ENCODE measurements around the gene RCHY1.
"Not testable (repeated sequence)": the region's sequence is repeated elsewhere in the genome, so short reads cannot be mapped to it uniquely, and the experiment has no call there.

The RCHY1 gene

DNA sequence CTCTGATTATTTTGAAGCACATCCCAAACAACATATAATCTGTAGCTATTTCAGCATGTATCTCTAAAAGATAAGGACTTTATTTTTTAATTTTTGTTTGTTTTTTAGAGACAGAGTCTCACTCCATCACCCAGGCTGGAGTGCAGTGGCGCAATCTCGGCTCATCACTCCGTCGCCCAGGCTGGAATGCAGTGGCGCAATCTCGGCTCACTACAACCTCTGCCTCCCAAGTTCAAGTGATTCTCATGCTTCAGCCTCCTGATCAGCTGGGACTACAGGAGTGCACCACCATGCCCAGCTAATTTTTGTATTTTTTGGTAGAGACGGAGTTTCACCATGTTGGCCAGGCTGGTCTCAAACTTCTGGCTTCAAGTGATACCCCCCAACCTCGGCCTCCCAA, 30.0 kb upstream of the RCHY1 start:
- not testable (repeated sequence) for H3K27me3 ChIP-seq (ENCODE audit: control insufficient read depth in 5 of 5, insufficient read depth in 4 of 5, low read length in 5 of 5); H3K27ac ChIP-seq (ENCODE audit: low read depth, low read length); H3K9me3 ChIP-seq (ENCODE audit: control insufficient read depth in 5 of 5, low read length in 5 of 5); H3K4me1 ChIP-seq (ENCODE audit: control insufficient read depth in 5 of 5, insufficient read depth in 5 of 5, low read length in 5 of 5); H3K4me3 ChIP-seq (ENCODE audit: low read depth in 1 of 5, low read length in 5 of 5); H3K9ac ChIP-seq (ENCODE audit: low read length in 5 of 5)
- H3K36me3 ChIP-seq (ENCODE audit: control insufficient read depth in 5 of 5, insufficient read depth in 5 of 5, low read length in 5 of 5), result peaks cover 13 to 19% (median 16%) of the 10 kb centered on the region in 5 donors

- Histone ChIP-seq H3K4me1 (ENCODE audit: control insufficient read depth in 5 of 5, insufficient read depth in 5 of 5, low read length in 5 of 5) (peaks cover 0 to 1% (median under 1%) of the 10 kb centered on the region in 5 donors), H3K27ac (ENCODE audit: low read depth, low read length) (no peak overlapping the region), H3K36me3 (ENCODE audit: control insufficient read depth in 5 of 5, insufficient read depth in 5 of 5, low read length in 5 of 5) (peaks cover 13 to 23% (median 16%) of the 10 kb centered on the region in 5 donors), H3K9me3 (ENCODE audit: control insufficient read depth in 5 of 5, low read length in 5 of 5) (peaks cover 0 to 3% (median 0%) of the 10 kb centered on the region in 5 donors), H3K4me3 (ENCODE audit: low read depth in 1 of 5, low read length in 5 of 5) (no peak overlapping the region), H3K9ac (ENCODE audit: low read length in 5 of 5) (no peak overlapping the region), H3K27me3 (ENCODE audit: control insufficient read depth in 5 of 5, insufficient read depth in 4 of 5, low read length in 5 of 5) (no peaks in the 10 kb centered on the region)
Measured at GRCh38 chr4:75542824-75543223, 28.6 kb upstream of the RCHY1 start.

GRCh38 chr4:75537308-75537707, 23.1 kb upstream of the RCHY1 start:
- not testable (repeated sequence) for H3K4me1 ChIP-seq (ENCODE audit: control insufficient read depth in 5 of 5, insufficient read depth in 5 of 5, low read length in 5 of 5); H3K9me3 ChIP-seq (ENCODE audit: control insufficient read depth in 5 of 5, low read length in 5 of 5); H3K27me3 ChIP-seq (ENCODE audit: control insufficient read depth in 5 of 5, insufficient read depth in 4 of 5, low read length in 5 of 5); H3K9ac ChIP-seq (ENCODE audit: low read length in 5 of 5); H3K4me3 ChIP-seq (ENCODE audit: low read depth in 1 of 5, low read length in 5 of 5); H3K27ac ChIP-seq (ENCODE audit: low read depth, low read length)
- H3K36me3 ChIP-seq (ENCODE audit: control insufficient read depth in 5 of 5, insufficient read depth in 5 of 5, low read length in 5 of 5), result peaks cover 6 to 16% (median 9%) of the 10 kb centered on the region in 5 donors

DNA sequence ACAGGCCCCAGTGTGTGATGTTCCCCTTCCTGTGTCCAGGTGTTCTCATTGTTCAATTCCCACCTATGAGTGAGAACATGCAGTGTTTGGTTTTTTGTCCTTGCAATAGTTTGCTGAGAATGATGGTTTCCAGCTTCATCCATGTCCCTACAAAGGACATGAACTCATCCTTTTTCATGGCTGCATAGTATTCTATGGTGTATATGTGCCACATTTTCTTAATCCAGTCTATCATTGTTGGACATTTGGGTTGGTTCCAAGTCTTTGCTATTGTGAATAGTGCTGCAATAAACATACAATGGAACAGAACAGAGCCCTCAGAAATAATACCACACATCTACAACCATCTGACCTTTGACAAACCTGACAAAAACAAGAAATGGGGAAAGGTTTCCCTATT, 19.7 kb upstream of the RCHY1 start:
- H3K36me3 ChIP-seq (ENCODE audit: control insufficient read depth in 5 of 5, insufficient read depth in 5 of 5, low read length in 5 of 5), result peaks cover 21 to 34% (median 25%) of the 10 kb centered on the region in 5 donors
- H3K27me3 ChIP-seq (ENCODE audit: control insufficient read depth in 5 of 5, insufficient read depth in 4 of 5, low read length in 5 of 5); H3K9ac ChIP-seq (ENCODE audit: low read length in 5 of 5); H3K9me3 ChIP-seq (ENCODE audit: control insufficient read depth in 5 of 5, low read length in 5 of 5); H3K4me1 ChIP-seq (ENCODE audit: control insufficient read depth in 5 of 5, insufficient read depth in 5 of 5, low read length in 5 of 5); H3K4me3 ChIP-seq (ENCODE audit: low read depth in 1 of 5, low read length in 5 of 5); H3K27ac ChIP-seq (ENCODE audit: low read depth, low read length): not testable (repeated sequence)

DNA sequence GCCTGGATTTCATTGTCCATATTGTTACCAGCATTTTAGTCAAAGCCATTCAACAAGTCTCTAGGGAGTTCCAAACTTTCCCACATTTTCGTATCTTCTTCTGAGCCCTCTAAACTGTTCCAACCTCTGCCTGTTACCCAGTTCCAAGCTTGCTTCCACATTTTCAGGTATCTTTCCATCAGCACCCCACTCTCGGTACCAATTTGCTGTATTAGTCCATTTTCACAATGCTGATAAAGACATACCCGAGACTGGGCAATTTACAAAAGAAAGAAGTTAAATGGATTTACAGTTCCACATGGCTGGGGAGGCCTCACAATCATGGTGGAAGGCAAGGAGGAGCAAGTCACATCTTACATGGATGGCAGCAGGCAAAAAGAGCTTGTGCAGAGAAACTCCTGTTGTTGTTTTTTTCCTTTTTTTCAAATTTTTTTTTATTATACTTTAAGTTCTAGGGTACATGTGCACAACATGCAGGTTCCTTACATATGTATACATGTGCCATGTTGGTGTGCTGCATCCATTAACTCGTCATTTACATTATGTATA, 19.2 kb upstream of the RCHY1 start:
- H3K27me3 ChIP-seq (ENCODE audit: control insufficient read depth in 5 of 5, insufficient read depth in 4 of 5, low read length in 5 of 5); H3K9me3 ChIP-seq (ENCODE audit: control insufficient read depth in 5 of 5, low read length in 5 of 5); H3K27ac ChIP-seq (ENCODE audit: low read depth, low read length); H3K9ac ChIP-seq (ENCODE audit: low read length in 5 of 5); H3K4me1 ChIP-seq (ENCODE audit: control insufficient read depth in 5 of 5, insufficient read depth in 5 of 5, low read length in 5 of 5); H3K4me3 ChIP-seq (ENCODE audit: low read depth in 1 of 5, low read length in 5 of 5): not testable (repeated sequence)
- peaks cover 19 to 34% (median 25%) of the 10 kb centered on the region in 5 donors for H3K36me3 ChIP-seq (ENCODE audit: control insufficient read depth in 5 of 5, insufficient read depth in 5 of 5, low read length in 5 of 5)

GRCh38 chr4:75531536-75532143, 17.4 kb upstream of the RCHY1 start:
- not testable (repeated sequence) for H3K27ac ChIP-seq (ENCODE audit: low read depth, low read length); H3K9me3 ChIP-seq (ENCODE audit: control insufficient read depth in 5 of 5, low read length in 5 of 5); H3K4me1 ChIP-seq (ENCODE audit: control insufficient read depth in 5 of 5, insufficient read depth in 5 of 5, low read length in 5 of 5); H3K4me3 ChIP-seq (ENCODE audit: low read depth in 1 of 5, low read length in 5 of 5); H3K9ac ChIP-seq (ENCODE audit: low read length in 5 of 5); H3K27me3 ChIP-seq (ENCODE audit: control insufficient read depth in 5 of 5, insufficient read depth in 4 of 5, low read length in 5 of 5)
- H3K36me3 ChIP-seq (ENCODE audit: control insufficient read depth in 5 of 5, insufficient read depth in 5 of 5, low read length in 5 of 5), result peaks cover 36 to 51% (median 40%) of the 10 kb centered on the region in 5 donors

DNA sequence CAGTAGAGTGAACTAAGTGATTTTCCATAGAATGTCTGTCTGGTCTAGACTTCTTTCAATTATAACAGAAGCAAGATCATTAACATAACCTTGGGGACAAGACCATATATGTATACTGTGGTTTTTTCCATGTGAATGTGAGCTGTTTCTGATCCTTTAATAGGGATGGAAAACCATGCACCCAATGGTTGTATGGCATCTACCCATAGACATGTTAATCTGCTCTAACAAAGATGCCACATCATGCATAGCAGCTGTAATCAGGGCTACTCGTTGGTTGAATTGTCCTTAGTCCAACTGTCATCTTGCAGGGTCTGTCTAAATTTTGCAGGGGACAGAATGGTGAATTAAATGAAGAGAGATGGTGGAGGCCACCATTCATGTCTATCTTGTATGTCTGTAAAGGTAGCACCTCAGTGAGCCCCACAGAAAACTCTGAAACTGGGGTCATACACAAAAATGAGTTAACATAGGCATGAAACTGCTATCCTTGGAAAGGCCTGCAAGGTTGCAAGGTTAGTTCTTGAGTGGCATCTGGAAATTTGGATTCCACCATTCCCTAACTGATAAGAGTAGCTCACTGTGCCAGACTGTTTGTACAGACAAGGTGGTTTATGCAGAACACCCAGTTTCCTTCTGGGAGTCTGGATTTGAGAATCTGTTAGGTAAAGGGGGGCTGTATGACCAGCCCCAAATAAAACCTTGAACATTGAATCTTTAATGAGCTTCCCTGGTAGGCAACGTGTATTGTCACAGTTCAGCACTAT, 16.5 kb upstream of the RCHY1 start:
- no peak overlapping the region for H3K4me3 ChIP-seq (ENCODE audit: low read depth in 1 of 5, low read length in 5 of 5)
- H3K36me3 ChIP-seq (ENCODE audit: control insufficient read depth in 5 of 5, insufficient read depth in 5 of 5, low read length in 5 of 5), result peaks cover 45 to 58% (median 46%) of the 10 kb centered on the region in 5 donors

DNA sequence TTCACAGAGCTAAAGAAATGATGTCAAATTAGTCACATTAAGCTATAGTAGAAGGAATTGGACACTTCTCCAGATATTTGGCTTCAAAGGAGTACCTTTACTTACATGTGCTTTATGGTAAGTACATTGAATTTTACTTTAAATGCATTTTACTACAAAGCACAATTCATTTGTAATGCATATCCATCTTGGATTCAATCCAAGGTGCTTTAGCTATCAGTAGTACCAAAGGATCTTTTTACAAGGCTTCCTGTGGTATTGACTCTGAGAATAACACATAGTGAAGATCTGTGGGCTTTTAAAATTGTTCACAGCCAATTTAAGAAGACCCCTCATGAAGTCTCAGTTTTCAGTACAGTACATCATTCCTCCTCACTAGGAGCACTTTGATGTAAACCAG, 13.3 kb upstream of the RCHY1 start:
- no peak overlapping the region for H3K9ac ChIP-seq (ENCODE audit: low read length in 5 of 5)
- peaks cover 52 to 70% (median 56%) of the 10 kb centered on the region in 5 donors for H3K36me3 ChIP-seq (ENCODE audit: control insufficient read depth in 5 of 5, insufficient read depth in 5 of 5, low read length in 5 of 5)
- H3K4me3 ChIP-seq (ENCODE audit: low read depth in 1 of 5, low read length in 5 of 5), result no peak overlapping the region
- peaks cover 0 to 4% (median 0%) of the 10 kb centered on the region in 5 donors for H3K9me3 ChIP-seq (ENCODE audit: control insufficient read depth in 5 of 5, low read length in 5 of 5)
- H3K27ac ChIP-seq (ENCODE audit: low read depth, low read length), result no peak overlapping the region
- H3K27me3 ChIP-seq (ENCODE audit: control insufficient read depth in 5 of 5, insufficient read depth in 4 of 5, low read length in 5 of 5), result no peaks in the 10 kb centered on the region
- no peaks in the 10 kb centered on the region for H3K4me1 ChIP-seq (ENCODE audit: control insufficient read depth in 5 of 5, insufficient read depth in 5 of 5, low read length in 5 of 5)

More for the DNA sequence above, 16.5 kb upstream of the RCHY1 start:
- no peaks in the 10 kb centered on the region for H3K27me3 ChIP-seq (ENCODE audit: control insufficient read depth in 5 of 5, insufficient read depth in 4 of 5, low read length in 5 of 5)
- H3K9ac ChIP-seq (ENCODE audit: low read length in 5 of 5), result no peak overlapping the region
- no peaks in the 10 kb centered on the region for H3K4me1 ChIP-seq (ENCODE audit: control insufficient read depth in 5 of 5, insufficient read depth in 5 of 5, low read length in 5 of 5)
- H3K9me3 ChIP-seq (ENCODE audit: control insufficient read depth in 5 of 5, low read length in 5 of 5), result peaks cover 0 to 4% (median 0%) of the 10 kb centered on the region in 5 donors
- H3K27ac ChIP-seq (ENCODE audit: low read depth, low read length), result no peak overlapping the region

GRCh38 chr4:75525910-75526309, 11.7 kb upstream of the RCHY1 start:
- Histone ChIP-seq H3K9ac (ENCODE audit: low read length in 5 of 5) (no peak overlapping the region), H3K4me1 (ENCODE audit: control insufficient read depth in 5 of 5, insufficient read depth in 5 of 5, low read length in 5 of 5) (no peaks in the 10 kb centered on the region), H3K9me3 (ENCODE audit: control insufficient read depth in 5 of 5, low read length in 5 of 5) (no peaks in the 10 kb centered on the region), H3K4me3 (ENCODE audit: low read depth in 1 of 5, low read length in 5 of 5) (no peak overlapping the region), H3K27me3 (ENCODE audit: control insufficient read depth in 5 of 5, insufficient read depth in 4 of 5, low read length in 5 of 5) (no peaks in the 10 kb centered on the region), H3K27ac (ENCODE audit: low read depth, low read length) (no peak overlapping the region), H3K36me3 (ENCODE audit: control insufficient read depth in 5 of 5, insufficient read depth in 5 of 5, low read length in 5 of 5) (peaks cover 40 to 70% (median 52%) of the 10 kb centered on the region in 5 donors)

DNA sequence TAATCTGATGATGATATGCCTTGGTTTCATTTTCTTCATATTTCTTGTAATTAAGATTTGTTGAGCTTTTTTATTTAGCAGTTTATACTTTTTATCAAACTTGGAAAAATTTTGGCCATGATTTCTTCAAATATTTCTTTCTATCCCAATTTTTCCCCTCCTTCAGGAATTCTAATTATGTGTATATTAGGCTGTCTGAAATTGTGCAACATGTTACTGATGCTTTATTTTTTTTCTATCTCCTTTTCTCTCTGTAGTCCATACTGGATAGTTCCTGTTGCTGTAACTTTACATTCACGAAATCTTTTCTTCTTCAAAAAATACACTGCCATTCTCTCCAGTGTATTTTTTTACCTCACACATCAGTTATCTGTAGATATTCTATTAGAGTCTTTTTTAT, 10.9 kb upstream of the RCHY1 start:
- no peaks in the 10 kb centered on the region for H3K27me3 ChIP-seq (ENCODE audit: control insufficient read depth in 5 of 5, insufficient read depth in 4 of 5, low read length in 5 of 5)
- H3K36me3 ChIP-seq (ENCODE audit: control insufficient read depth in 5 of 5, insufficient read depth in 5 of 5, low read length in 5 of 5), result peaks cover 32 to 61% (median 48%) of the 10 kb centered on the region in 5 donors
- no peaks in the 10 kb centered on the region for H3K4me1 ChIP-seq (ENCODE audit: control insufficient read depth in 5 of 5, insufficient read depth in 5 of 5, low read length in 5 of 5)

More for the DNA sequence above, 10.9 kb upstream of the RCHY1 start:
- Histone ChIP-seq H3K27ac (ENCODE audit: low read depth, low read length) (no peak overlapping the region), H3K9ac (ENCODE audit: low read length in 5 of 5) (no peak overlapping the region), H3K4me3 (ENCODE audit: low read depth in 1 of 5, low read length in 5 of 5) (no peak overlapping the region), H3K9me3 (ENCODE audit: control insufficient read depth in 5 of 5, low read length in 5 of 5) (no peaks in the 10 kb centered on the region)
